ENCODE data around the gene TNFRSF19.

- TF ChIP-seq, protein P1, sequence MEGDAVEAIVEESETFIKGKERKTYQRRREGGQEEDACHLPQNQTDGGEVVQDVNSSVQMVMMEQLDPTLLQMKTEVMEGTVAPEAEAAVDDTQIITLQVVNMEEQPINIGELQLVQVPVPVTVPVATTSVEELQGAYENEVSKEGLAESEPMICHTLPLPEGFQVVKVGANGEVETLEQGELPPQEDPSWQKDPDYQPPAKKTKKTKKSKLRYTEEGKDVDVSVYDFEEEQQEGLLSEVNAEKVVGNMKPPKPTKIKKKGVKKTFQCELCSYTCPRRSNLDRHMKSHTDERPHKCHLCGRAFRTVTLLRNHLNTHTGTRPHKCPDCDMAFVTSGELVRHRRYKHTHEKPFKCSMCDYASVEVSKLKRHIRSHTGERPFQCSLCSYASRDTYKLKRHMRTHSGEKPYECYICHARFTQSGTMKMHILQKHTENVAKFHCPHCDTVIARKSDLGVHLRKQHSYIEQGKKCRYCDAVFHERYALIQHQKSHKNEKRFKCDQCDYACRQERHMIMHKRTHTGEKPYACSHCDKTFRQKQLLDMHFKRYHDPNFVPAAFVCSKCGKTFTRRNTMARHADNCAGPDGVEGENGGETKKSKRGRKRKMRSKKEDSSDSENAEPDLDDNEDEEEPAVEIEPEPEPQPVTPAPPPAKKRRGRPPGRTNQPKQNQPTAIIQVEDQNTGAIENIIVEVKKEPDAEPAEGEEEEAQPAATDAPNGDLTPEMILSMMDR (IDR thresholded peaks at IDR 0.05; ENCODE audit: low read depth, low read length, missing input control), result no peak
- TF ChIP-seq GABPA (IDR thresholded peaks at IDR 0.05 in 1 of 2, conservative IDR thresholded peaks at IDR 0.05 in 1 of 2), result no peak
- TF ChIP-seq YY1 (IDR thresholded peaks at IDR 0.05), result no peak
- no peak for TF ChIP-seq ATF3 (IDR thresholded peaks at IDR 0.05)
- TF ChIP-seq, protein P2, sequence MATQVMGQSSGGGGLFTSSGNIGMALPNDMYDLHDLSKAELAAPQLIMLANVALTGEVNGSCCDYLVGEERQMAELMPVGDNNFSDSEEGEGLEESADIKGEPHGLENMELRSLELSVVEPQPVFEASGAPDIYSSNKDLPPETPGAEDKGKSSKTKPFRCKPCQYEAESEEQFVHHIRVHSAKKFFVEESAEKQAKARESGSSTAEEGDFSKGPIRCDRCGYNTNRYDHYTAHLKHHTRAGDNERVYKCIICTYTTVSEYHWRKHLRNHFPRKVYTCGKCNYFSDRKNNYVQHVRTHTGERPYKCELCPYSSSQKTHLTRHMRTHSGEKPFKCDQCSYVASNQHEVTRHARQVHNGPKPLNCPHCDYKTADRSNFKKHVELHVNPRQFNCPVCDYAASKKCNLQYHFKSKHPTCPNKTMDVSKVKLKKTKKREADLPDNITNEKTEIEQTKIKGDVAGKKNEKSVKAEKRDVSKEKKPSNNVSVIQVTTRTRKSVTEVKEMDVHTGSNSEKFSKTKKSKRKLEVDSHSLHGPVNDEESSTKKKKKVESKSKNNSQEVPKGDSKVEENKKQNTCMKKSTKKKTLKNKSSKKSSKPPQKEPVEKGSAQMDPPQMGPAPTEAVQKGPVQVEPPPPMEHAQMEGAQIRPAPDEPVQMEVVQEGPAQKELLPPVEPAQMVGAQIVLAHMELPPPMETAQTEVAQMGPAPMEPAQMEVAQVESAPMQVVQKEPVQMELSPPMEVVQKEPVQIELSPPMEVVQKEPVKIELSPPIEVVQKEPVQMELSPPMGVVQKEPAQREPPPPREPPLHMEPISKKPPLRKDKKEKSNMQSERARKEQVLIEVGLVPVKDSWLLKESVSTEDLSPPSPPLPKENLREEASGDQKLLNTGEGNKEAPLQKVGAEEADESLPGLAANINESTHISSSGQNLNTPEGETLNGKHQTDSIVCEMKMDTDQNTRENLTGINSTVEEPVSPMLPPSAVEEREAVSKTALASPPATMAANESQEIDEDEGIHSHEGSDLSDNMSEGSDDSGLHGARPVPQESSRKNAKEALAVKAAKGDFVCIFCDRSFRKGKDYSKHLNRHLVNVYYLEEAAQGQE (IDR thresholded peaks at IDR 0.05), result no peak
- no peak for TF ChIP-seq MAX (IDR thresholded peaks at IDR 0.05)
- TF ChIP-seq JUND (IDR thresholded peaks at IDR 0.05), result no peak
- TF ChIP-seq RXRA (IDR thresholded peaks at IDR 0.05), result no peak
- TF ChIP-seq TAF1 (conservative IDR thresholded peaks at IDR 0.05), result no peak
- no peak for TF ChIP-seq ZBTB33 (IDR thresholded peaks at IDR 0.05)
- TF ChIP-seq FOXA1 (IDR thresholded peaks at IDR 0.05), result no peak
- TF ChIP-seq SP1 (IDR thresholded peaks at IDR 0.05), result no peak
Measured at GRCh38 chr13:23628765-23629565, 58.8 kb downstream of the TNFRSF19 start.

All from liver (tissue), 3 donors.